ENCODE results near the gene EIF5B. TPM values are rescaled to one million over a fixed set of nuclear protein-coding genes. Genes with fewer than 3 reads are reported as not detected.
A peak's percentile ranks its signal among the peaks of the same experiment; 100 is the strongest.

EIF5B gene
- total and polyA plus RNA-seq, 2 of the 8 experiments (the other 6 are each of a cell fraction or from before 2014, with no cell fraction given): 10.7 to 64.5 TPM

- TF ChIP-seq EZH2 (IDR thresholded peaks at IDR 0.05; ENCODE audit: low read depth, low read length, severe bottlenecking) (no peak), CHD1 (IDR thresholded peaks at IDR 0.05; ENCODE audit: low read depth, low read length) (no peak), EGR1 (IDR thresholded peaks at IDR 0.05; ENCODE audit: borderline replicate concordance, low read depth, low read length) (no peak), POLR2AphosphoS5 (IDR thresholded peaks at IDR 0.05; ENCODE audit: low read depth, low read length) (peak; percentile 86), CTCF (IDR thresholded peaks at IDR 0.05; ENCODE audit: control extremely low read depth in 1 of 3, insufficient read depth in 1 of 3, low read depth in 1 of 3, low read length in 3 of 3) (no peak), SAP30 (IDR thresholded peaks at IDR 0.05; ENCODE audit: insufficient read depth, insufficient replicate concordance, low read length) (no peak), NRF1 (IDR thresholded peaks at IDR 0.05; ENCODE audit: low read depth, low read length) (peak; percentile 61), ATF2 (IDR thresholded peaks at IDR 0.05; ENCODE audit: low read length) (no peak), RBBP5 (IDR thresholded peaks at IDR 0.05; ENCODE audit: borderline replicate concordance, low read depth, low read length) (peak; percentile 72; the same call in 1 of the 2 replicates), ASH2L (IDR thresholded peaks at IDR 0.05; ENCODE audit: low read length) (no peak), SIN3A (conservative IDR thresholded peaks at IDR 0.05 in 1 of 2, IDR thresholded peaks at IDR 0.05 in 1 of 2; ENCODE audit: low read depth in 1 of 2, low read length in 2 of 2) (peak; percentile 56 to 88; a peak in 3 of 4 replicates), CREB1 (IDR thresholded peaks at IDR 0.05) (peak; percentile 46; the same call in 1 of the 2 replicates), JUN (IDR thresholded peaks at IDR 0.05; ENCODE audit: low read depth, low read length) (no peak), BCL11A (IDR thresholded peaks at IDR 0.05; ENCODE audit: low read depth in 2 of 2, low read length in 2 of 2) (no peak), SP1 (IDR thresholded peaks at IDR 0.05; ENCODE audit: low read depth, low read length) (peak; percentile 44; the same call in 1 of the 2 replicates), SRF (IDR thresholded peaks at IDR 0.05; ENCODE audit: low read depth, low read length) (no peak), SUZ12 (IDR thresholded peaks at IDR 0.05; ENCODE audit: low read length) (no peak), RAD21 (IDR thresholded peaks at IDR 0.05 in 1 of 2, conservative IDR thresholded peaks at IDR 0.05 in 1 of 2; ENCODE audit: low read depth in 2 of 2, low read length in 2 of 2) (0 out of 4 replicates have a peak, but pooled peaks of 1 of the 2 experiments have one; percentile 1), SP4 (IDR thresholded peaks at IDR 0.05; ENCODE audit: low read length) (peak; percentile 75)
These were observed 1.0 kb upstream of the EIF5B start, which contains the start of gene TXNDC9 (continued) for GRCh38 chr2:99335911-99336803.

All from H1 (cell line).